ENCODE measurements around the gene OTULINL.

The OTULINL gene

GRCh38 chr5:14591548-14591947, 10.0 kb downstream of the OTULINL start:
- no peak overlapping the region for H3K4me3 ChIP-seq (ENCODE audit: low read depth, low read length)
- no peaks in the 10 kb centered on the region for H3K27me3 ChIP-seq
- DNase-seq, result no peak
- no peaks in the 10 kb centered on the region for H3K36me3 ChIP-seq
- TF ChIP-seq, protein P1, sequence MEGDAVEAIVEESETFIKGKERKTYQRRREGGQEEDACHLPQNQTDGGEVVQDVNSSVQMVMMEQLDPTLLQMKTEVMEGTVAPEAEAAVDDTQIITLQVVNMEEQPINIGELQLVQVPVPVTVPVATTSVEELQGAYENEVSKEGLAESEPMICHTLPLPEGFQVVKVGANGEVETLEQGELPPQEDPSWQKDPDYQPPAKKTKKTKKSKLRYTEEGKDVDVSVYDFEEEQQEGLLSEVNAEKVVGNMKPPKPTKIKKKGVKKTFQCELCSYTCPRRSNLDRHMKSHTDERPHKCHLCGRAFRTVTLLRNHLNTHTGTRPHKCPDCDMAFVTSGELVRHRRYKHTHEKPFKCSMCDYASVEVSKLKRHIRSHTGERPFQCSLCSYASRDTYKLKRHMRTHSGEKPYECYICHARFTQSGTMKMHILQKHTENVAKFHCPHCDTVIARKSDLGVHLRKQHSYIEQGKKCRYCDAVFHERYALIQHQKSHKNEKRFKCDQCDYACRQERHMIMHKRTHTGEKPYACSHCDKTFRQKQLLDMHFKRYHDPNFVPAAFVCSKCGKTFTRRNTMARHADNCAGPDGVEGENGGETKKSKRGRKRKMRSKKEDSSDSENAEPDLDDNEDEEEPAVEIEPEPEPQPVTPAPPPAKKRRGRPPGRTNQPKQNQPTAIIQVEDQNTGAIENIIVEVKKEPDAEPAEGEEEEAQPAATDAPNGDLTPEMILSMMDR (IDR thresholded peaks at IDR 0.05; ENCODE audit: low read depth, low read length), result no peak
- no peaks in the 10 kb centered on the region for H3K9me3 ChIP-seq
- H3K4me1 ChIP-seq, result peaks cover 38% of the 10 kb centered on the region

GRCh38 chr5:14593326-14594021, 11.9 kb downstream of the OTULINL start:
- no peaks in the 10 kb centered on the region for H3K36me3 ChIP-seq
- peaks cover 38% of the 10 kb centered on the region for H3K4me1 ChIP-seq
- no peak overlapping the region for H3K4me3 ChIP-seq (ENCODE audit: low read depth, low read length)
- no peaks in the 10 kb centered on the region for H3K27me3 ChIP-seq
- TF ChIP-seq, protein P1 (IDR thresholded peaks at IDR 0.05; ENCODE audit: low read depth, low read length), result no peak
- H3K9me3 ChIP-seq, result no peaks in the 10 kb centered on the region
- DNase-seq, result no peak

DNA sequence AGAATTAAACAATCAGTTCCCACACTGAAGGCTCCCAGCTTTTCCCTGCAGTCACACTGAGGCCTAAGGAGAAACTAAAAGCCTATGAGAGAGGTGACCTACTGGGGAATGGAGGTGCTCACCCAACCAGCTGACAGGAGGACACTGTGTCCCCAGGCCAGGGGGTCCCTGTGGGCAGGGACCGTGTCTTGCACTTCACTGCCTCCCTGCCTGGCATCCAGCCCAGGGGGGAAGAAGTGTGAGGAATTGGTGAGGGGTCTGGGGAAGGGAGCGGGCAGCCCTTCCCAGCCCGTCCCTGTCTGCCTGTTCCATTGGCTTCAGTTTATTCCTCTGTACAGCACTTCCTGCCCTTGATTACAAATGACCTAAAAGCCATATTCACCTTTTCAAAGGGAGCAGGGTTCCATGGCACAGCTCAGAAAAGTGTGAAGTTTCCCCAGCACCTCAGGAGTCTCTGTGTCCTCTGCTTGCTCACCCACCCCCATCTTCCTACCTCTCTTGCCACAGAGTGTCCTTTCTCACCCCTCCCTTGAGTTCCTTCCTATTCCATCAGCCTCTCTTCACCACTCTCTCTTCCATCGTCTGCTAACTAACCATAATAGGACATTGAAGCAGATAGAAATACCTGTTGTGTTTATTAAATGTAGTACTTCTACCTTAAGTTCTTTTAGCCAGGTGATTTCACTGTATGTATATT, 12.9 kb downstream of the OTULINL start:
- peak overlapping the region; percentile 4; the same call in 1 of the 2 replicates for H3K4me3 ChIP-seq (ENCODE audit: low read depth, low read length)
- H3K27me3 ChIP-seq, result no peaks in the 10 kb centered on the region
- peaks cover 38% of the 10 kb centered on the region for H3K4me1 ChIP-seq

GRCh38 chr5:14595189-14595588, 13.6 kb downstream of the OTULINL start:
- Histone ChIP-seq H3K4me3 (ENCODE audit: low read depth, low read length) (peak overlapping the region; percentile 4; the same call in 1 of the 2 replicates), H3K27me3 (no peaks in the 10 kb centered on the region), H3K9me3 (no peaks in the 10 kb centered on the region), H3K36me3 (no peaks in the 10 kb centered on the region), H3K4me1 (peaks cover 38% of the 10 kb centered on the region)
- peak; percentile 66 for DNase-seq
- TF ChIP-seq, protein P1 (IDR thresholded peaks at IDR 0.05; ENCODE audit: low read depth, low read length), result no peak

More for the DNA sequence above, 12.9 kb downstream of the OTULINL start:
- Histone ChIP-seq H3K9me3 (no peaks in the 10 kb centered on the region), H3K36me3 (no peaks in the 10 kb centered on the region)
- TF ChIP-seq, protein P1 (IDR thresholded peaks at IDR 0.05; ENCODE audit: low read depth, low read length), result no peak
- DNase-seq, result no peak

DNA sequence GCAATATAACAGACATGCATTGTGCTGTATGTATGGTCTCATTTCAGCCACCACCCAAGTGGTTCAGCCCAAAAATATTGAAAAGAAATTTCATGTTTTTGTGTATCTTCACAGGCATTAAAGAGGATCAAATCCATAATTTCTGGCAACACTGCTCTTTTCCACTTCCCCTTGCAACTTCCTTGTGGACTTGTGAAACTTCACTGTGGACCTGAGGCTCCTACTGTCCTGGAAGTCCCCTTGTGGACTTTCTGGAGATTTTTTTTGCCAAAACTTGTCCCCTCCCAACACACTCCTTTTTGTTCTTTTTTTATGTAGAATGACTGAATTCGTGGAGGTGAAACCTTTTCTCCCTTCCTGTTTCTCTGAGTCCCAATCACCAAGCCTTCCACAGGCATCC, 14.3 kb downstream of the OTULINL start:
- TF ChIP-seq, protein P1 (IDR thresholded peaks at IDR 0.05; ENCODE audit: low read depth, low read length), result no peak
- no peak for DNase-seq
- H3K4me3 ChIP-seq (ENCODE audit: low read depth, low read length), result no peak overlapping the region
- H3K9me3 ChIP-seq, result no peaks in the 10 kb centered on the region
- no peaks in the 10 kb centered on the region for H3K36me3 ChIP-seq
- no peaks in the 10 kb centered on the region for H3K27me3 ChIP-seq
- H3K4me1 ChIP-seq, result peaks cover 32% of the 10 kb centered on the region

- H3K27me3 ChIP-seq, result no peaks in the 10 kb centered on the region
- TF ChIP-seq, protein P1 (IDR thresholded peaks at IDR 0.05; ENCODE audit: low read depth, low read length), result no peak
- H3K36me3 ChIP-seq, result peaks cover 5% of the 10 kb centered on the region
- no peak overlapping the region for H3K4me3 ChIP-seq (ENCODE audit: low read depth, low read length)
- no peak for DNase-seq
- H3K9me3 ChIP-seq, result no peaks in the 10 kb centered on the region
- peaks cover 26% of the 10 kb centered on the region for H3K4me1 ChIP-seq
Measured at GRCh38 chr5:14597080-14597479, 15.5 kb downstream of the OTULINL start.
